Epithelial cell of proximal tubule (primary cell): ENCODE data around the gene RAB27B. TPM values are rescaled to one million over a fixed set of nuclear protein-coding genes. Genes with fewer than 3 reads are reported as not detected.

ENCODE experiments used
- DNase-seq: peaks from one replicate; pipeline ENCODE4 v3.0.0-alpha.2; 2011; ENCODE audit warnings: low read depth
- H3K4me3 ChIP-seq: 2 replicates; pipeline ENCODE4 v1.5.1; 2011; ENCODE audit warnings: low read depth, mild to moderate bottlenecking, low read length
- total RNA-seq: library from RNA; depleted of rRNA; stranded (reverse); fragments of >200 nt; gene quantifications from 2 replicates; pipeline ENCODE4 v1.2.3, GENCODE V29; 2015
- TF ChIP-seq, protein P1 (sequence below): conservative IDR thresholded peaks from 2 replicates; pipeline ENCODE4 v1.5.1; 2012; ENCODE audit warnings: low read depth, mild to moderate bottlenecking, low read length

The RAB27B gene
- 1.7 and 2.1 TPM in 2 replicates for total RNA-seq

GRCh38 chr18:54828281-54828881 lies at the start of gene RAB27B:
RAB27B (plus strand) TSS chr18:54828477; CDS start chr18:54877586, 49,109 bp downstream.
- TF ChIP-seq, protein P1, sequence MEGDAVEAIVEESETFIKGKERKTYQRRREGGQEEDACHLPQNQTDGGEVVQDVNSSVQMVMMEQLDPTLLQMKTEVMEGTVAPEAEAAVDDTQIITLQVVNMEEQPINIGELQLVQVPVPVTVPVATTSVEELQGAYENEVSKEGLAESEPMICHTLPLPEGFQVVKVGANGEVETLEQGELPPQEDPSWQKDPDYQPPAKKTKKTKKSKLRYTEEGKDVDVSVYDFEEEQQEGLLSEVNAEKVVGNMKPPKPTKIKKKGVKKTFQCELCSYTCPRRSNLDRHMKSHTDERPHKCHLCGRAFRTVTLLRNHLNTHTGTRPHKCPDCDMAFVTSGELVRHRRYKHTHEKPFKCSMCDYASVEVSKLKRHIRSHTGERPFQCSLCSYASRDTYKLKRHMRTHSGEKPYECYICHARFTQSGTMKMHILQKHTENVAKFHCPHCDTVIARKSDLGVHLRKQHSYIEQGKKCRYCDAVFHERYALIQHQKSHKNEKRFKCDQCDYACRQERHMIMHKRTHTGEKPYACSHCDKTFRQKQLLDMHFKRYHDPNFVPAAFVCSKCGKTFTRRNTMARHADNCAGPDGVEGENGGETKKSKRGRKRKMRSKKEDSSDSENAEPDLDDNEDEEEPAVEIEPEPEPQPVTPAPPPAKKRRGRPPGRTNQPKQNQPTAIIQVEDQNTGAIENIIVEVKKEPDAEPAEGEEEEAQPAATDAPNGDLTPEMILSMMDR, result peak; percentile 10
- DNase-seq, result peak; percentile 36

GRCh38 chr18:54780285-54780861 lies 47.9 kb upstream of the RAB27B start:
- H3K4me3 ChIP-seq, result no peak overlapping the region
- TF ChIP-seq, protein P1, result no peak
- DNase-seq, result no peak

More at GRCh38 chr18:54828281-54828881, at the start of gene RAB27B:
- peak within 1 kb of the TSS; percentile 71 for H3K4me3 ChIP-seq

DNA sequence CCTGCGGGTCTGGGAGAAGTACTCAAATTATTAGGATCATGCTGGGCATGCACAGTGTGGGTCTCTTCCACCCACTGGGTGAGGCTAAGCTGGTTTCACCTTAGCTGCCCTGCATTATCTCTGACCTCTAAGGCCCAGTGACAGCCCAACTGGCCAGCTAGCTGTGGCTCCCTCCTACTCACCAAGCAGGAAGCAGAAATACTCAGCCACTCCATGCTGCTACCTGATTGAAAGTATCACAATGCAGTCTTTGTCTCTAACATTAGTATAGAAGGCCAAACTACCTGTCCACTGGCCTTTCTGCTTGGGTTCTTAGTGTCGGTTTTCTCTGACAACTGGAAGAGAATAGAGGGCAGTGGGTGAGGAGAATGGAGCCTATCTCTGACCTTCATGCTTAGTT lies 47.3 kb upstream of the RAB27B start:
- DNase-seq, result no peak
- TF ChIP-seq, protein P1, result no peak
- H3K4me3 ChIP-seq, result no peak overlapping the region

GRCh38 chr18:54783139-54783538 lies 45.1 kb upstream of the RAB27B start:
- DNase-seq, result no peak
- TF ChIP-seq, protein P1, result no peak
- H3K4me3 ChIP-seq, result no peak overlapping the region

GRCh38 chr18:54786206-54786605 lies 42.1 kb upstream of the RAB27B start:
- DNase-seq, result no peak
- TF ChIP-seq, protein P1, result no peak
- no peak overlapping the region for H3K4me3 ChIP-seq

DNA sequence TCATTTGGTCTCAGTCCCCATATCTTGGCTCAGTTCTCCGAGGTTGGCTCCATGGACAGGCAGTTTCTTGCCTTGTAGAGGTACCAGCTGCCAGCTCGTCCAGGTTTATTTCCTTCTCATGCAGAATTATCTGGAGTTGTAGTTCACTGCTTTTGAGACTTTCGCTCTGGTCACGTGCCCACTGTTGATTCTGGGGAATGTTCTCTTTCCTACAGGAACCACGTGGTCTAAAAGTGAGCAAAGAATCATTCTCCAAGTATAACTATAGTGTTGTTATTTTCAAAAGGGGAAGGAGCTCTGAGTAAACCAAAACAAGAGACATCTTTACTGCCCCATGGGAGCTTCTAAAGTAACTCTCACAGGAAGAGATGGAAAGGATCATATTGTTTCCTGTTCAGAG lies 41.2 kb upstream of the RAB27B start:
- TF ChIP-seq, protein P1, result no peak
- H3K4me3 ChIP-seq, result no peak overlapping the region
- DNase-seq, result no peak

GRCh38 chr18:54787616-54788015 lies 40.7 kb upstream of the RAB27B start:
- TF ChIP-seq, protein P1, result no peak
- no peak for DNase-seq
- no peak overlapping the region for H3K4me3 ChIP-seq
